GM18505 (cell line): ENCODE data around the gene TIMM22.

Source experiments
- ATAC-seq: cut with Tn5 transposase; IDR thresholded peaks from one replicate; pipeline ENCODE4 v1.9.1; 2021; ENCODE audit not compliant: unreplicated experiment
- POLR2A ChIP-seq: IDR thresholded peaks from 4 replicates; pipeline ENCODE4 v1.6.1; 2011; ENCODE audit warnings: borderline replicate concordance; ENCODE audit not compliant: insufficient read depth, insufficient read length; ENCODE audit errors: extremely low read depth

Gene TIMM22

GRCh38 chr17:1011760-1012735 lies 15.1 kb downstream of the TIMM22 start:
- ATAC-seq = no peak
- no peak for TF ChIP-seq POLR2A

- no peak for TF ChIP-seq POLR2A
- ATAC-seq = no peak
These were observed 16.1 kb downstream of the TIMM22 start for GRCh38 chr17:1012823-1013728.

GRCh38 chr17:1013729-1014090 lies 16.8 kb downstream of the TIMM22 start:
- no peak for ATAC-seq
- no peak for TF ChIP-seq POLR2A

GRCh38 chr17:1018547-1018946 lies 21.6 kb downstream of the TIMM22 start:
- no peak for ATAC-seq
- TF ChIP-seq POLR2A = no peak

GRCh38 chr17:1019451-1019850 lies 22.5 kb downstream of the TIMM22 start:
- no peak for TF ChIP-seq POLR2A
- ATAC-seq = no peak

GRCh38 chr17:1021147-1021546 lies 24.2 kb downstream of the TIMM22 start:
- TF ChIP-seq POLR2A = no peak
- ATAC-seq = no peak

- ATAC-seq = no peak
- no peak for TF ChIP-seq POLR2A
These were observed 25.5 kb downstream of the TIMM22 start for GRCh38 chr17:1022278-1023024.

GRCh38 chr17:1024076-1024475 lies 27.1 kb downstream of the TIMM22 start:
- TF ChIP-seq POLR2A = no peak
- ATAC-seq = no peak

GRCh38 chr17:1025733-1026598 lies 29.0 kb downstream of the TIMM22 start:
- no peak for ATAC-seq
- TF ChIP-seq POLR2A = no peak

GRCh38 chr17:1026599-1026975 lies 29.7 kb downstream of the TIMM22 start:
- no peak for TF ChIP-seq POLR2A

GRCh38 chr17:1027044-1027443 lies 30.1 kb downstream of the TIMM22 start:
- TF ChIP-seq POLR2A = no peak
- no peak for ATAC-seq

More at GRCh38 chr17:1026599-1026975, 29.7 kb downstream of the TIMM22 start:
- no peak for ATAC-seq
